PC-9 (cell line): ENCODE data around the gene STING1.
"Not testable (repeated sequence)": the region's sequence is repeated elsewhere in the genome, so short reads cannot be mapped to it uniquely, and the experiment has no call there.

Experiments
- EZH2 ChIP-seq: fragments of 200-600 bp; sonication (generic); IDR thresholded peaks from 2 replicates; pipeline ENCODE4 v1.8.0; 2017; ENCODE audit warnings: antibody characterized with exemption, low read depth
- TF ChIP-seq, protein P1 (sequence below): fragments of 200-600 bp; sonication (generic); conservative IDR thresholded peaks from 2 replicates; pipeline ENCODE4 v1.6.1; 2017; ENCODE audit warnings: mixed run types, antibody characterized with exemption, mild to moderate bottlenecking, moderate library complexity

DNA sequence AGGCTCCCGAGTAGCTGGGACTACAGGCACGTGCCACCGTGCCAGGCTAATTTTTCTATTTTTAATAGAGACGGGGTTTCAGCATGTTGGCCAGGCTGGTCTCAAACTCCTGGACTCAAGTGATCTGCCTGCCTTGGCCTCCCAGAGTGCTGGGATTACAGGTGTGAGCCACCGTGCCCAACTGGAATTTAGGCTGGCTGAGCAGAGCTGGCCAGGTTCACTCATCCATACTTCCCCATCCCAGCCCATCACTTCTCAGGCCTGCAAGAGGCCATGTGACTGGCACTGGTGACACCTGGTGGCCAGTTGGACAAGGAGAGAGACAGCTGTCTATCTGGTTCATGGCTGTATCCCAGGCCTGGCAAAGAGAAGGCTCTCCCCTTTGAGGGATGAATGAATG, 30.9 kb upstream of the STING1 start:
- TF ChIP-seq, protein P1, sequence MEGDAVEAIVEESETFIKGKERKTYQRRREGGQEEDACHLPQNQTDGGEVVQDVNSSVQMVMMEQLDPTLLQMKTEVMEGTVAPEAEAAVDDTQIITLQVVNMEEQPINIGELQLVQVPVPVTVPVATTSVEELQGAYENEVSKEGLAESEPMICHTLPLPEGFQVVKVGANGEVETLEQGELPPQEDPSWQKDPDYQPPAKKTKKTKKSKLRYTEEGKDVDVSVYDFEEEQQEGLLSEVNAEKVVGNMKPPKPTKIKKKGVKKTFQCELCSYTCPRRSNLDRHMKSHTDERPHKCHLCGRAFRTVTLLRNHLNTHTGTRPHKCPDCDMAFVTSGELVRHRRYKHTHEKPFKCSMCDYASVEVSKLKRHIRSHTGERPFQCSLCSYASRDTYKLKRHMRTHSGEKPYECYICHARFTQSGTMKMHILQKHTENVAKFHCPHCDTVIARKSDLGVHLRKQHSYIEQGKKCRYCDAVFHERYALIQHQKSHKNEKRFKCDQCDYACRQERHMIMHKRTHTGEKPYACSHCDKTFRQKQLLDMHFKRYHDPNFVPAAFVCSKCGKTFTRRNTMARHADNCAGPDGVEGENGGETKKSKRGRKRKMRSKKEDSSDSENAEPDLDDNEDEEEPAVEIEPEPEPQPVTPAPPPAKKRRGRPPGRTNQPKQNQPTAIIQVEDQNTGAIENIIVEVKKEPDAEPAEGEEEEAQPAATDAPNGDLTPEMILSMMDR, result peak; percentile 82
- not testable (repeated sequence) for TF ChIP-seq EZH2
